Spleen (tissue), 11 donors: ENCODE measurements around the gene ADAM15. TPM values are rescaled to one million over a fixed set of nuclear protein-coding genes. Genes with fewer than 3 reads are reported as not detected.

Experiments used
- DNase-seq: peaks from one replicate; pipeline ENCODE4 v3.0.0-alpha.2; 2020
- H3K27ac ChIP-seq, 8 donors: fragments of 200-600 bp; sonication (generic) in 7 of 8; 1 replicate in 4 of 8; 2 replicates in 4 of 8; pipeline versions ENCODE4 v1.5.0 to v1.8.0; 2016 to 2021; ENCODE audit warnings: inconsistent platforms in 4 of 8, mild to moderate bottlenecking in 4 of 8, moderate library complexity in 1 of 8
- H3K27me3 ChIP-seq, 7 donors: fragments of 200-600 bp; sonication (generic) in 6 of 7; replicated peaks in 1 of 7; 1 replicate in 4 of 7; 2 replicates in 3 of 7; pipeline versions ENCODE4 v1.5.0 to v1.8.0; 2016 to 2021; ENCODE audit warnings: inconsistent platforms in 3 of 7, mild to moderate bottlenecking in 1 of 7
- H3K36me3 ChIP-seq, 6 donors: fragments of 200-600 bp; sonication (generic) in 5 of 6; 1 replicate in 4 of 6; 2 replicates in 2 of 6; pipeline versions ENCODE4 v1.5.0 to v1.8.0; 2016 to 2021; ENCODE audit warnings: inconsistent platforms in 2 of 6
- H3K4me1 ChIP-seq, 6 donors: fragments of 200-600 bp; sonication (generic) in 5 of 6; 1 replicate in 3 of 6; 2 replicates in 3 of 6; pipeline versions ENCODE4 v1.5.0 to v1.8.0; 2016 to 2021; ENCODE audit warnings: inconsistent platforms in 3 of 6
- H3K4me3 ChIP-seq, 8 donors: fragments of 200-600 bp; sonication (generic) in 7 of 8; 1 replicate in 4 of 8; 2 replicates in 4 of 8; pipeline versions ENCODE4 v1.5.0 to v1.8.0; 2016 to 2021; ENCODE audit warnings: inconsistent platforms in 4 of 8, mild to moderate bottlenecking in 4 of 8, moderate library complexity in 2 of 8
- H3K9me3 ChIP-seq, 8 donors: fragments of 200-600 bp; sonication (generic) in 7 of 8; 1 replicate in 4 of 8; 2 replicates in 4 of 8; pipeline versions ENCODE4 v1.5.0 to v1.8.0; 2016 to 2021; ENCODE audit warnings: inconsistent platforms in 4 of 8
- CTCF ChIP-seq, 11 experiments: fragments of 200-600 bp in 7 of 11; fragments of 450-650 bp in 4 of 11; sonication (generic) in 4 of 11; IDR thresholded peaks in 8 of 11; conservative IDR thresholded peaks in 3 of 11; 1 replicate in 7 of 11; 2 replicates in 4 of 11; pipeline versions ENCODE4 v1.4.0 to v1.8.0; 2016 to 2021; ENCODE audit warnings: antibody characterized with exemption in 11 of 11, inconsistent platforms in 4 of 11, mild to moderate bottlenecking in 1 of 11
- POLR2A ChIP-seq, 3 donors: fragments of 450-650 bp; IDR thresholded peaks; one replicate each; pipeline ENCODE4 v1.5.1; 2017; ENCODE audit warnings: antibody characterized with exemption in 3 of 3, mild to moderate bottlenecking in 1 of 3
- POLR2AphosphoS5 ChIP-seq, 3 donors: sonication (generic); formaldehyde crosslinking; IDR thresholded peaks; one replicate each; pipeline ENCODE4 v1.5.1; 2017; ENCODE audit warnings: antibody characterized with exemption in 3 of 3
- WGBS, 5 donors: extraction: QIAGEN DNeasy Blood & Tissue Kit in 3 of 5; methylation state at CpG; one replicate each; pipeline versions ENCODE4 v1.1.5 to v1.1.7; 2013 to 2018; 5-methylcytosine and 5-hydroxymethylcytosine counted together
- intact Hi-C: fragments of 100-400 bp; cut with DNase I; formaldehyde crosslinking; loops from one replicate; pipeline ENCODE4 v1.15.0; 2023; ENCODE audit warnings: low total_unique reads
- polyA plus RNA-seq, 3 donors: library from polyadenylated mRNA; stranded (reverse); fragments of 200-250 nt; gene quantifications; one replicate each; pipeline ENCODE4 v1.2.1, GENCODE V29; 2013
- total RNA-seq, 7 donors: library from RNA; depleted of rRNA in 3 of 7; stranded (reverse); fragments of >200 nt in 3 of 7; fragmentation: NEBNext Ultra II Directional in 4 of 7; extraction: Animal tissue kit (Norgen Biotek cat#: 25700) in 4 of 7; gene quantifications; one replicate each; pipeline versions ENCODE4 v1.1.0 to v1.2.1, GENCODE V29; 2016 to 2021
- donor health status: healthy with polysubstance abuse.
- donor health status: DM: no; HTN: no; CAD: no; lungs with moderate emphysema.
- donor health status: DM: no; HTN: no; CAD: no.
- donor health status: Bipolar disorder and iron deficiency.
- donor health status: healthy.
- donor health status: DM: no; HTN: no; CAD: no.
- donor health status: DM: yes; HTN: yes; CAD: no.

The ADAM15 gene
- total and polyA plus RNA-seq, 10 donors: 70.8 to 313 (median 86.6) TPM

- no peak for TF ChIP-seq POLR2A (IDR thresholded peaks at IDR 0.05)
- no peak for TF ChIP-seq POLR2AphosphoS5 (IDR thresholded peaks at IDR 0.05)
- no peak for TF ChIP-seq CTCF (IDR thresholded peaks at IDR 0.05 in 8 of 11, conservative IDR thresholded peaks at IDR 0.05 in 3 of 11)
- no peak for DNase-seq
- WGBS, 5 donors: 11 to 13% (median 13%) methylated on average over 13 to 14 of the region's 14 CpGs
- peaks cover 29 to 54% (median 41%) of the 10 kb centered on the region in 6 donors for H3K4me1 ChIP-seq
- H3K27ac ChIP-seq: peak overlapping the region; percentile 72 to 93 (median 86)
- H3K9me3 ChIP-seq: no peaks in the 10 kb centered on the region
- no peaks in the 10 kb centered on the region for H3K27me3 ChIP-seq
- peaks cover 0 to 61% (median 14%) of the 10 kb centered on the region in 6 donors for H3K36me3 ChIP-seq
- peak overlapping the region; percentile 56 to 91 (median 76) for H3K4me3 ChIP-seq
- intact Hi-C loops: loop anchor here (10.0 kb wide), 1 partner anchor 59 kb away; the partner anchor contains the start of gene ZBTB7B
These were observed 13.2 kb downstream of the ADAM15 start for GRCh38 chr1:155064111-155064831.

GRCh38 chr1:155064832-155065429, 13.8 kb downstream of the ADAM15 start:
- no peak for DNase-seq
- H3K4me3 ChIP-seq: no peak overlapping the region
- H3K27me3 ChIP-seq: no peaks in the 10 kb centered on the region
- intact Hi-C loops: loop anchor here (10.0 kb wide), 1 partner anchor 60 kb away; the partner anchor contains the start of gene ZBTB7B
- H3K9me3 ChIP-seq: no peaks in the 10 kb centered on the region
- WGBS, 5 donors: 72 to 88% (median 79%) methylated on average over 5 of the region's 5 CpGs
- peak overlapping the region in 1 of 8 donors; percentile 7 for H3K27ac ChIP-seq
- peaks cover 0 to 57% (median 13%) of the 10 kb centered on the region in 6 donors for H3K36me3 ChIP-seq
- TF ChIP-seq POLR2AphosphoS5 (IDR thresholded peaks at IDR 0.05): no peak
- no peak for TF ChIP-seq POLR2A (IDR thresholded peaks at IDR 0.05)
- TF ChIP-seq CTCF (IDR thresholded peaks at IDR 0.05 in 8 of 11, conservative IDR thresholded peaks at IDR 0.05 in 3 of 11): no peak
- peaks cover 29 to 58% (median 44%) of the 10 kb centered on the region in 6 donors for H3K4me1 ChIP-seq

GRCh38 chr1:155066777-155067176, 15.7 kb downstream of the ADAM15 start:
- H3K27ac ChIP-seq: no peak overlapping the region
- 89 to 95% (median 93%) methylated on average over 8 of the region's 8 CpGs for WGBS, 5 donors
- intact Hi-C loops: loop anchor here (10.0 kb wide), 1 partner anchor 62 kb away; the partner anchor contains the start of gene ZBTB7B
- H3K9me3 ChIP-seq: no peaks in the 10 kb centered on the region
- no peaks in the 10 kb centered on the region for H3K27me3 ChIP-seq
- DNase-seq: no peak
- TF ChIP-seq POLR2A (IDR thresholded peaks at IDR 0.05) (no peak), POLR2AphosphoS5 (IDR thresholded peaks at IDR 0.05) (no peak), CTCF (IDR thresholded peaks at IDR 0.05 in 8 of 11, conservative IDR thresholded peaks at IDR 0.05 in 3 of 11) (no peak)
- H3K36me3 ChIP-seq: peaks cover 0 to 39% (median 5%) of the 10 kb centered on the region in 6 donors
- H3K4me3 ChIP-seq: no peak overlapping the region
- peaks cover 37 to 62% (median 53%) of the 10 kb centered on the region in 6 donors for H3K4me1 ChIP-seq

GRCh38 chr1:155068599-155068998, 17.5 kb downstream of the ADAM15 start:
- Histone ChIP-seq H3K9me3 (no peaks in the 10 kb centered on the region), H3K27me3 (no peaks in the 10 kb centered on the region)
- WGBS, 5 donors: 90 to 100% (median 97%) methylated on average over 3 of the region's 3 CpGs

More at GRCh38 chr1:155068599-155068998, 17.5 kb downstream of the ADAM15 start:
- no peak for DNase-seq
- Histone ChIP-seq H3K4me1 (peaks cover 20 to 52% (median 36%) of the 10 kb centered on the region in 6 donors), H3K36me3 (peaks cover 0 to 32% (median 5%) of the 10 kb centered on the region in 6 donors), H3K4me3 (no peak overlapping the region), H3K27ac (no peak overlapping the region)
- TF ChIP-seq POLR2A (IDR thresholded peaks at IDR 0.05) (no peak), CTCF (IDR thresholded peaks at IDR 0.05 in 8 of 11, conservative IDR thresholded peaks at IDR 0.05 in 3 of 11) (no peak), POLR2AphosphoS5 (IDR thresholded peaks at IDR 0.05) (no peak)
- intact Hi-C loops: loop anchor here (10.0 kb wide), 1 partner anchor 64 kb away; the partner anchor contains the start of gene ZBTB7B
